Measurements from ENCODE around the gene MCTP1. TPM values are rescaled to one million over a fixed set of nuclear protein-coding genes. Genes with fewer than 3 reads are reported as not detected.

Gene MCTP1
- total and polyA plus RNA-seq, 2 of the 13 experiments (the other 11 are each of a cell fraction or from before 2014, with no cell fraction given): 0.15 to 0.48 TPM

- Histone ChIP-seq H3K4me2 (ENCODE audit: low read depth, low read length) (no peak overlapping the region), H3K27ac (ENCODE audit: extremely low read length, insufficient read depth, low read length) (no peak overlapping the region), H3K4me3 (replicated peaks in 1 of 3; ENCODE audit: insufficient read depth in 1 of 3, low read depth in 2 of 3, low read length in 3 of 3) (no peak overlapping the region), H2AFZ (ENCODE audit: low read length) (no peak overlapping the region), H3K79me2 (ENCODE audit: insufficient read depth, low read length) (no peaks in the 10 kb centered on the region), H3K36me3 (replicated peaks in 1 of 2; ENCODE audit: control insufficient read depth in 1 of 2, insufficient read depth in 2 of 2, low read length in 2 of 2) (no peaks in the 10 kb centered on the region), H3K27me3 (ENCODE audit: control insufficient read depth in 1 of 2, insufficient read depth in 2 of 2, low read length in 2 of 2) (no peaks in the 10 kb centered on the region), H4K20me1 (ENCODE audit: insufficient read depth, low read length) (no peaks in the 10 kb centered on the region), H3K4me1 (ENCODE audit: insufficient read depth, low read length) (no peaks in the 10 kb centered on the region), H3K9ac (ENCODE audit: insufficient read depth, low read depth, low read length) (no peak overlapping the region), H3K9me3 (ENCODE audit: low read length) (no peaks in the 10 kb centered on the region)
- intact Hi-C loops (cut with micrococcal nuclease; ENCODE audit: unreplicated experiment): no loop called here
- FAIRE-seq (no peak), DNase-seq (ENCODE audit: low spot score) (no peak), ATAC-seq (no peak)
- WGBS (ENCODE audit: low lambda C conversion rate): 19% methylated on average over 3 of the region's 4 CpGs
- in situ Hi-C loops (cut with HindIII; ENCODE audit: extremely low pct_ligation_motif_present, low pct_unique_long_range_greater_than_20kb): no loop called here
- CTCF ChIA-PET (ENCODE audit: low intra/inter-chr PET ratio, low total read pairs): no interaction called here
- POLR2A ChIA-PET: no interaction called here
- TF ChIP-seq ZNF792 (CRISPR knock-in tag; IDR thresholded peaks at IDR 0.05): no peak
- no peak for TF ChIP-seq ATF1 (CRISPR knock-in tag; IDR thresholded peaks at IDR 0.05)
- TF ChIP-seq SMYD3 (CRISPR knock-in tag; IDR thresholded peaks at IDR 0.05): no peak
- no peak for TF ChIP-seq ZNF83 (CRISPR knock-in tag; IDR thresholded peaks at IDR 0.05; ENCODE audit: borderline replicate concordance)
- no peak for TF ChIP-seq MTF1 (CRISPR knock-in tag; IDR thresholded peaks at IDR 0.05)
- no peak for TF ChIP-seq RARG (CRISPR knock-in tag; IDR thresholded peaks at IDR 0.05; ENCODE audit: low read depth)
- no peak for TF ChIP-seq EZH2 (conservative IDR thresholded peaks at IDR 0.05; ENCODE audit: low read depth, low read length)
- no peak for TF ChIP-seq ZBTB14 (CRISPR knock-in tag; IDR thresholded peaks at IDR 0.05)
- TF ChIP-seq KAT7 (CRISPR knock-in tag; IDR thresholded peaks at IDR 0.05; ENCODE audit: borderline replicate concordance): no peak
- TF ChIP-seq BCL6 (CRISPR knock-in tag; IDR thresholded peaks at IDR 0.05): no peak
- no peak for TF ChIP-seq ZNF292 (CRISPR knock-in tag; IDR thresholded peaks at IDR 0.05; ENCODE audit: borderline replicate concordance, low read depth)
- TF ChIP-seq PHF5A (CRISPR knock-in tag; IDR thresholded peaks at IDR 0.05; ENCODE audit: low read depth, unreplicated experiment): no peak
- TF ChIP-seq PCBP2 (optimal IDR thresholded peaks at IDR 0.05; ENCODE audit: low read depth, low read length, poor library complexity, severe bottlenecking): no peak
- no peak for TF ChIP-seq TCF12 (IDR thresholded peaks at IDR 0.05)
- no peak for TF ChIP-seq TCF12 (CRISPR knock-in tag; IDR thresholded peaks at IDR 0.05)
- TF ChIP-seq AGO2 (optimal IDR thresholded peaks at IDR 0.05; ENCODE audit: low read depth, low read length): no peak
- no peak for TF ChIP-seq ZNF34 (CRISPR knock-in tag; IDR thresholded peaks at IDR 0.05; ENCODE audit: borderline replicate concordance)
- no peak for TF ChIP-seq EP300 (IDR thresholded peaks at IDR 0.05; ENCODE audit: low read depth in 2 of 2, low read length in 2 of 2)
- no peak for TF ChIP-seq EP300 (CRISPR knock-in tag; IDR thresholded peaks at IDR 0.05; ENCODE audit: borderline replicate concordance)
- no peak for TF ChIP-seq HBP1 (CRISPR knock-in tag; IDR thresholded peaks at IDR 0.05; ENCODE audit: low read depth)
- no TSS peak for BruUV-seq (replicated peaks)
Observed at GRCh38 chr5:95114305-95114704, 170.6 kb downstream of the MCTP1 start.
